NCI-H2196 (cell line): Measurements from ENCODE around the gene GYG2.

ENCODE experiments used
- DNase-seq: peaks from one replicate; lab custom pipeline; 2025; ENCODE audit not compliant: unreplicated experiment; lab: John Stamatoyannopoulos, UW

Gene GYG2

GRCh38 chrX:2812161-2812907 is 16.4 kb upstream of the GYG2 start:
- DNase-seq: peak; percentile 8

GRCh38 chrX:2817036-2817435 is 11.7 kb upstream of the GYG2 start:
- DNase-seq: no peak

- no peak for DNase-seq
These were observed 9.2 kb upstream of the GYG2 start for GRCh38 chrX:2819345-2820135.

- DNase-seq: no peak
These were observed 8.5 kb upstream of the GYG2 start for GRCh38 chrX:2820136-2820771.

GRCh38 chrX:2823795-2824386 is 4.8 kb upstream of the GYG2 start:
- no peak for DNase-seq

GRCh38 chrX:2824886-2825285 is 3.8 kb upstream of the GYG2 start:
- DNase-seq: no peak

GRCh38 chrX:2828959-2829411 is 255 bp downstream of the GYG2 start:
- DNase-seq: no peak

GRCh38 chrX:2829469-2830246 is 928 bp downstream of the GYG2 start:
- no peak for DNase-seq

GRCh38 chrX:2831471-2832228 is 2.9 kb downstream of the GYG2 start:
- no peak for DNase-seq

- no peak for DNase-seq
These were observed 9.2 kb downstream of the GYG2 start for GRCh38 chrX:2837961-2838360.

GRCh38 chrX:2840961-2841360 is 12.2 kb downstream of the GYG2 start:
- DNase-seq: no peak

- DNase-seq: no peak
These were observed 12.8 kb downstream of the GYG2 start for GRCh38 chrX:2841537-2841936.

GRCh38 chrX:2846992-2847391 is 18.3 kb downstream of the GYG2 start:
- no peak for DNase-seq

- DNase-seq: no peak
These were observed 20.2 kb downstream of the GYG2 start for GRCh38 chrX:2848871-2849301.

GRCh38 chrX:2854918-2855317 is 26.2 kb downstream of the GYG2 start:
- DNase-seq: no peak

- DNase-seq: no peak
These were observed 27.0 kb downstream of the GYG2 start for GRCh38 chrX:2855761-2856160.

- no peak for DNase-seq
These were observed 28.8 kb downstream of the GYG2 start for GRCh38 chrX:2857566-2857965.

- DNase-seq: no peak
These were observed 30.6 kb downstream of the GYG2 start for GRCh38 chrX:2859197-2859797.

- DNase-seq: no peak
These were observed 33.7 kb downstream of the GYG2 start for GRCh38 chrX:2862404-2862803.

- no peak for DNase-seq
These were observed 34.9 kb downstream of the GYG2 start for GRCh38 chrX:2863646-2864045.
